NT2/D1 (cell line): ENCODE results near the gene MSH6.

ENCODE experiments used
- SUZ12 ChIP-seq: IDR thresholded peaks from 2 replicates; pipeline ENCODE4 v1.6.1; 2011; ENCODE audit not compliant: insufficient read length, insufficient read depth; ENCODE audit errors: extremely low read depth
- YY1 ChIP-seq: IDR thresholded peaks from 2 replicates; pipeline ENCODE4 v1.6.1; 2011; ENCODE audit not compliant: insufficient read length, insufficient read depth
- ZNF274 ChIP-seq: IDR thresholded peaks from 2 replicates; pipeline ENCODE4 v1.6.1; 2011; ENCODE audit warnings: mild to moderate bottlenecking, low read depth, low read length

GRCh38 chr2:47751856-47752414, 31.0 kb upstream of the MSH6 start:
- TF ChIP-seq ZNF274 (no peak), YY1 (no peak), SUZ12 (no peak)
